Tibial nerve (tissue), 4 donors: ENCODE results near the gene SLC25A21. TPM values are rescaled to one million over a fixed set of nuclear protein-coding genes. Genes with fewer than 3 reads are reported as not detected.

ENCODE experiments used
- DNase-seq, 2 donors: peaks; one replicate each; pipeline ENCODE4 v3.0.0-alpha.2; 2019; ENCODE audit warnings: low spot score in 2 of 2
- H3K27ac ChIP-seq, 4 donors: fragments of 200-600 bp; sonication (generic) in 3 of 4; one replicate each; pipeline ENCODE4 v1.5.1; 2017 to 2019; ENCODE audit warnings: mild to moderate bottlenecking in 1 of 4
- H3K27me3 ChIP-seq, 2 donors: fragments of 200-600 bp; sonication (generic) in 1 of 2; one replicate each; pipeline versions ENCODE4 v1.5.1 to v1.6.0; 2017 to 2019
- H3K36me3 ChIP-seq, 3 donors: fragments of 200-600 bp; sonication (generic); one replicate each; pipeline ENCODE4 v1.5.1; 2018 to 2019
- H3K4me1 ChIP-seq, 4 donors: fragments of 200-600 bp; sonication (generic) in 3 of 4; one replicate each; pipeline ENCODE4 v1.5.1; 2017 to 2019
- H3K4me3 ChIP-seq, 4 donors: fragments of 200-600 bp; sonication (generic) in 3 of 4; one replicate each; pipeline ENCODE4 v1.5.1; 2017 to 2019; ENCODE audit warnings: mild to moderate bottlenecking in 1 of 4, moderate library complexity in 1 of 4
- H3K9me3 ChIP-seq, 4 donors: fragments of 200-600 bp; sonication (generic) in 3 of 4; one replicate each; pipeline ENCODE4 v1.5.1; 2017 to 2019
- CTCF ChIP-seq, 5 experiments: fragments of 200-600 bp in 3 of 5; fragments of 450-650 bp in 2 of 5; sonication (generic) in 3 of 5; IDR thresholded peaks; one replicate each; pipeline ENCODE4 v1.5.1; 2016 to 2019; ENCODE audit warnings: antibody characterized with exemption in 5 of 5, mild to moderate bottlenecking in 3 of 5, moderate library complexity in 2 of 5
- EP300 ChIP-seq, 2 donors: sonication (generic); formaldehyde crosslinking; IDR thresholded peaks; one replicate each; pipeline ENCODE4 v1.6.1; 2017; ENCODE audit warnings: antibody characterized with exemption in 2 of 2, mild to moderate bottlenecking in 1 of 2
- POLR2A ChIP-seq, 2 donors: fragments of 450-650 bp; IDR thresholded peaks; one replicate each; pipeline ENCODE4 v1.6.1; 2017; ENCODE audit warnings: antibody characterized with exemption in 2 of 2, mild to moderate bottlenecking in 2 of 2, moderate library complexity in 2 of 2
- WGBS, 2 donors: methylation state at CpG; one replicate each; pipeline ENCODE4 v1.1.5; 2018; 5-methylcytosine and 5-hydroxymethylcytosine counted together
- total RNA-seq, 4 donors: library from RNA; depleted of rRNA; stranded (reverse); fragments of >200 nt; gene quantifications; one replicate each; pipeline ENCODE4 v1.1.0, GENCODE V29; 2016

The SLC25A21 gene
- total RNA-seq, 4 donors from 2014 or later, result 0.30 to 0.98 (median 0.42) TPM; not detected in 1

- TF ChIP-seq CTCF (IDR thresholded peaks at IDR 0.05), result no peak
- TF ChIP-seq EP300 (IDR thresholded peaks at IDR 0.05), result no peak
- TF ChIP-seq POLR2A (IDR thresholded peaks at IDR 0.05), result no peak
- no peak for DNase-seq
- no peaks in the 10 kb centered on the region for H3K27me3 ChIP-seq
- H3K9me3 ChIP-seq, result no peaks in the 10 kb centered on the region
- H3K4me1 ChIP-seq, result no peaks in the 10 kb centered on the region
- 82 to 89% methylated on average over 1 of the region's 1 CpG for WGBS, 2 donors
- H3K27ac ChIP-seq, result no peak overlapping the region
- H3K4me3 ChIP-seq, result no peak overlapping the region
- no peaks in the 10 kb centered on the region for H3K36me3 ChIP-seq
Observed at GRCh38 chr14:36820901-36821300, 351.5 kb downstream of the SLC25A21 start.

GRCh38 chr14:36820111-36820709, 352.2 kb downstream of the SLC25A21 start:
- Histone ChIP-seq H3K4me3 (no peak overlapping the region), H3K36me3 (no peaks in the 10 kb centered on the region), H3K27ac (no peak overlapping the region), H3K4me1 (no peaks in the 10 kb centered on the region), H3K9me3 (no peaks in the 10 kb centered on the region), H3K27me3 (no peaks in the 10 kb centered on the region)
- WGBS, 2 donors, result 63 to 68% methylated on average over 2 of the region's 2 CpGs
- TF ChIP-seq EP300 (IDR thresholded peaks at IDR 0.05) (no peak), CTCF (IDR thresholded peaks at IDR 0.05) (no peak), POLR2A (IDR thresholded peaks at IDR 0.05) (no peak)
- no peak for DNase-seq

GRCh38 chr14:36818794-36819384, 353.5 kb downstream of the SLC25A21 start:
- TF ChIP-seq EP300 (IDR thresholded peaks at IDR 0.05) (no peak), POLR2A (IDR thresholded peaks at IDR 0.05) (no peak), CTCF (IDR thresholded peaks at IDR 0.05) (no peak)
- H3K9me3 ChIP-seq, result no peaks in the 10 kb centered on the region
- no peaks in the 10 kb centered on the region for H3K27me3 ChIP-seq
- no peak for DNase-seq
- H3K4me1 ChIP-seq, result no peaks in the 10 kb centered on the region
- H3K36me3 ChIP-seq, result no peaks in the 10 kb centered on the region
- no peak overlapping the region for H3K4me3 ChIP-seq
- H3K27ac ChIP-seq, result no peak overlapping the region
- 24 to 32% methylated on average over 2 of the region's 2 CpGs for WGBS, 2 donors

- no peak overlapping the region for H3K27ac ChIP-seq
- 48 to 59% methylated on average over 2 of the region's 2 CpGs for WGBS, 2 donors
- H3K36me3 ChIP-seq, result no peaks in the 10 kb centered on the region
- TF ChIP-seq POLR2A (IDR thresholded peaks at IDR 0.05), result no peak
- no peak for TF ChIP-seq CTCF (IDR thresholded peaks at IDR 0.05)
- TF ChIP-seq EP300 (IDR thresholded peaks at IDR 0.05), result no peak
- no peak overlapping the region for H3K4me3 ChIP-seq
- H3K27me3 ChIP-seq, result no peaks in the 10 kb centered on the region
- no peaks in the 10 kb centered on the region for H3K4me1 ChIP-seq
- no peak for DNase-seq
- no peaks in the 10 kb centered on the region for H3K9me3 ChIP-seq
Observed at GRCh38 chr14:36818246-36818645, 354.2 kb downstream of the SLC25A21 start.

GRCh38 chr14:36817071-36817930, 355.1 kb downstream of the SLC25A21 start:
- Histone ChIP-seq H3K36me3 (no peaks in the 10 kb centered on the region), H3K4me3 (no peak overlapping the region), H3K4me1 (no peaks in the 10 kb centered on the region), H3K27ac (no peak overlapping the region), H3K9me3 (no peaks in the 10 kb centered on the region), H3K27me3 (no peaks in the 10 kb centered on the region)
- WGBS, 2 donors, result 85 to 89% methylated on average over 8 to 9 of the region's 9 CpGs
- DNase-seq, result no peak
- TF ChIP-seq CTCF (IDR thresholded peaks at IDR 0.05) (no peak), EP300 (IDR thresholded peaks at IDR 0.05) (no peak), POLR2A (IDR thresholded peaks at IDR 0.05) (no peak)
